Measurements from ENCODE around the gene CITED2. TPM values are rescaled to one million over a fixed set of nuclear protein-coding genes. Genes with fewer than 3 reads are reported as not detected.

CITED2 gene
- total RNA-seq, 1 donor from 2014 or later: 132 TPM

DNA sequence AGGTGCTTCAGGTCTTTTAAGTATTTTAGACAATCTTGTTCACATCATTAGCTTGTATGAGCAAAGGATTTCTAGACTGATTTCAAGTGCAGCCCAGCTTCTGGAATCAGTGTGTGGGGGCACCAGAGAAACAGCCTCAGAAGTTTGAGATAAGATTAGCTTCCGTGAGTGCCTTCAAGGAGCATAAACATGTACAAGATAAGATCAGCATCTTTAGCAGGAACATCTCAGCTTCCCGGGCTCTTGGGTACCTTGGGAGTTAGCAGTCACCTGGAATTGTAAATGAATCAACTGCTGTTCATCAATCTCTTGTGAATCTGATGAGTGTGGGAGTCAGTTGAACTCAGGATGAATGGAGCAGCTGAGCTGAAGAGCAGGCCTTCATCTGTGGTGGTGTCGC lies 12.0 kb upstream of the CITED2 start:
- H3K4me1 ChIP-seq: no peaks in the 10 kb centered on the region
- no peaks in the 10 kb centered on the region for H3K9me3 ChIP-seq
- no peak for DNase-seq (ENCODE audit: extremely low spot score in 2 of 2)
- no peaks in the 10 kb centered on the region for H3K27me3 ChIP-seq
- no peaks in the 10 kb centered on the region for H3K36me3 ChIP-seq
- intact Hi-C loops (cut with DNase I): no loop called here
- TF ChIP-seq, protein P1, sequence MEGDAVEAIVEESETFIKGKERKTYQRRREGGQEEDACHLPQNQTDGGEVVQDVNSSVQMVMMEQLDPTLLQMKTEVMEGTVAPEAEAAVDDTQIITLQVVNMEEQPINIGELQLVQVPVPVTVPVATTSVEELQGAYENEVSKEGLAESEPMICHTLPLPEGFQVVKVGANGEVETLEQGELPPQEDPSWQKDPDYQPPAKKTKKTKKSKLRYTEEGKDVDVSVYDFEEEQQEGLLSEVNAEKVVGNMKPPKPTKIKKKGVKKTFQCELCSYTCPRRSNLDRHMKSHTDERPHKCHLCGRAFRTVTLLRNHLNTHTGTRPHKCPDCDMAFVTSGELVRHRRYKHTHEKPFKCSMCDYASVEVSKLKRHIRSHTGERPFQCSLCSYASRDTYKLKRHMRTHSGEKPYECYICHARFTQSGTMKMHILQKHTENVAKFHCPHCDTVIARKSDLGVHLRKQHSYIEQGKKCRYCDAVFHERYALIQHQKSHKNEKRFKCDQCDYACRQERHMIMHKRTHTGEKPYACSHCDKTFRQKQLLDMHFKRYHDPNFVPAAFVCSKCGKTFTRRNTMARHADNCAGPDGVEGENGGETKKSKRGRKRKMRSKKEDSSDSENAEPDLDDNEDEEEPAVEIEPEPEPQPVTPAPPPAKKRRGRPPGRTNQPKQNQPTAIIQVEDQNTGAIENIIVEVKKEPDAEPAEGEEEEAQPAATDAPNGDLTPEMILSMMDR (IDR thresholded peaks at IDR 0.05): no peak
- no peak for TF ChIP-seq POLR2AphosphoS5 (IDR thresholded peaks at IDR 0.05; ENCODE audit: insufficient read depth in 1 of 2, low read depth in 1 of 2)
- no peak for TF ChIP-seq POLR2A (IDR thresholded peaks at IDR 0.05)
- no peak overlapping the region for H3K4me3 ChIP-seq
- no peak overlapping the region for H3K27ac ChIP-seq

GRCh38 chr6:139381216-139381865 lies 6.9 kb upstream of the CITED2 start:
- DNase-seq (ENCODE audit: extremely low spot score in 2 of 2): no peak
- Histone ChIP-seq H3K4me1 (peaks cover 6% of the 10 kb centered on the region), H3K27me3 (no peaks in the 10 kb centered on the region), H3K27ac (peak overlapping the region; percentile 33), H3K36me3 (no peaks in the 10 kb centered on the region), H3K4me3 (no peak overlapping the region), H3K9me3 (no peaks in the 10 kb centered on the region)
- no peak for TF ChIP-seq POLR2AphosphoS5 (IDR thresholded peaks at IDR 0.05; ENCODE audit: insufficient read depth in 1 of 2, low read depth in 1 of 2)
- TF ChIP-seq, protein P1 (IDR thresholded peaks at IDR 0.05): no peak
- no peak for TF ChIP-seq POLR2A (IDR thresholded peaks at IDR 0.05)
- intact Hi-C loops (cut with DNase I): no loop called here

DNA sequence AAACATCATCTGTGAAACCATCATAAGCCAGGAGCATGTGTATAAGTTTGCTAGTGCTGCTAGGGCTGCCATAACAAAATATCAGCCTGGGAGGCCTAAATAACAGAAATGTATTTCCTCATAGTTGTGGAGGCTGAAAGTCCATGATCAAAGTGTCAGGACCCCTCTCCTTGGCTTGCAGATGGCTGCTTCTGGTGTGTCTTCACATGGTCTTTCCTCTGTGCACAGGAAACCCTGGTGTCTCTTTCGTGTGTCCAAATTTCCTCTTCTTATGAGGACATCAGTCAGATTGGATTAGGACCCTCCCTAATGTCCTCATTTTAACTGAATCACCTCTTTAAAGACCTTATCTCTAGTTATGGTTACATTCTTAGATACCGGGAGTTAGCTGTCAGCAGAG lies 6.2 kb upstream of the CITED2 start:
- Histone ChIP-seq H3K4me3 (no peak overlapping the region), H3K27me3 (no peaks in the 10 kb centered on the region), H3K9me3 (no peaks in the 10 kb centered on the region), H3K36me3 (no peaks in the 10 kb centered on the region), H3K4me1 (peaks cover 10% of the 10 kb centered on the region), H3K27ac (no peak overlapping the region)
- TF ChIP-seq POLR2AphosphoS5 (IDR thresholded peaks at IDR 0.05; ENCODE audit: insufficient read depth in 1 of 2, low read depth in 1 of 2): no peak
- no peak for TF ChIP-seq POLR2A (IDR thresholded peaks at IDR 0.05)
- TF ChIP-seq, protein P1 (IDR thresholded peaks at IDR 0.05): no peak
- intact Hi-C loops (cut with DNase I): no loop called here
- DNase-seq (ENCODE audit: extremely low spot score in 2 of 2): no peak

- H3K4me1 ChIP-seq: peaks cover 10% of the 10 kb centered on the region
- H3K4me3 ChIP-seq: no peak overlapping the region
- DNase-seq (ENCODE audit: extremely low spot score in 2 of 2): no peak
- no peak overlapping the region for H3K27ac ChIP-seq
- intact Hi-C loops (cut with DNase I): no loop called here
- no peaks in the 10 kb centered on the region for H3K27me3 ChIP-seq
- H3K9me3 ChIP-seq: no peaks in the 10 kb centered on the region
- H3K36me3 ChIP-seq: no peaks in the 10 kb centered on the region
- TF ChIP-seq POLR2AphosphoS5 (IDR thresholded peaks at IDR 0.05; ENCODE audit: insufficient read depth in 1 of 2, low read depth in 1 of 2) (no peak), POLR2A (IDR thresholded peaks at IDR 0.05) (no peak)
- TF ChIP-seq, protein P1 (IDR thresholded peaks at IDR 0.05): no peak
Measured at GRCh38 chr6:139380168-139380567, 5.7 kb upstream of the CITED2 start.

GRCh38 chr6:139378882-139379341 lies 4.5 kb upstream of the CITED2 start:
- H3K27me3 ChIP-seq: no peaks in the 10 kb centered on the region
- no peak for DNase-seq (ENCODE audit: extremely low spot score in 2 of 2)
- no peak overlapping the region for H3K27ac ChIP-seq
- H3K4me3 ChIP-seq: no peak overlapping the region
- TF ChIP-seq POLR2AphosphoS5 (IDR thresholded peaks at IDR 0.05; ENCODE audit: insufficient read depth in 1 of 2, low read depth in 1 of 2) (no peak), POLR2A (IDR thresholded peaks at IDR 0.05) (no peak)
- TF ChIP-seq, protein P1 (IDR thresholded peaks at IDR 0.05): no peak
- H3K4me1 ChIP-seq: peaks cover 10% of the 10 kb centered on the region
- H3K36me3 ChIP-seq: no peaks in the 10 kb centered on the region
- H3K9me3 ChIP-seq: no peaks in the 10 kb centered on the region
- intact Hi-C loops (cut with DNase I): loop anchor here (10.0 kb wide), 1 partner anchor 156 kb away; no protein-coding TSS in a partner anchor

Data from vagina (tissue), 2 donors.